HAP-1 (cell line): Measurements from ENCODE around the gene MBNL2.

Experiments used
- DNase-seq, 2 experiments: peaks; one replicate each; pipeline ENCODE4 v3.0.0-alpha.2; 2016 to 2020; ENCODE audit warnings: low spot score in 2 of 2
- H3K27me3 ChIP-seq: fragments of 250-450 bp; sonication (Bioruptor Pico); 2 replicates; pipeline ENCODE4 v1.5.1; 2020; ENCODE audit warnings: low read depth, mild to moderate bottlenecking, moderate library complexity
- H3K36me3 ChIP-seq: fragments of 250-450 bp; sonication (Bioruptor Pico); replicated peaks from 2 replicates; pipeline ENCODE4 v1.5.1; 2020; ENCODE audit warnings: mild to moderate bottlenecking
- H3K4me1 ChIP-seq: fragments of 250-450 bp; sonication (Bioruptor Pico); 2 replicates; pipeline ENCODE4 v1.5.1; 2020; ENCODE audit warnings: mild to moderate bottlenecking
- H3K4me3 ChIP-seq: fragments of 250-450 bp; sonication (Bioruptor Pico); 2 replicates; pipeline ENCODE4 v1.5.1; 2020; ENCODE audit warnings: mild to moderate bottlenecking, moderate library complexity
- H3K9me3 ChIP-seq: fragments of 250-450 bp; sonication (Bioruptor Pico); 2 replicates; pipeline ENCODE4 v1.5.1; 2020; ENCODE audit warnings: mild to moderate bottlenecking, moderate library complexity
- in situ Hi-C: fragments of 300-500 bp; cut with MboI; formaldehyde crosslinking; loops from 3 replicates; pipeline ENCODE4 v1.14.3; 2020; ENCODE audit warnings: low sequenced_read_pairs, inconsistent platforms, mixed read lengths

Gene MBNL2

DNA sequence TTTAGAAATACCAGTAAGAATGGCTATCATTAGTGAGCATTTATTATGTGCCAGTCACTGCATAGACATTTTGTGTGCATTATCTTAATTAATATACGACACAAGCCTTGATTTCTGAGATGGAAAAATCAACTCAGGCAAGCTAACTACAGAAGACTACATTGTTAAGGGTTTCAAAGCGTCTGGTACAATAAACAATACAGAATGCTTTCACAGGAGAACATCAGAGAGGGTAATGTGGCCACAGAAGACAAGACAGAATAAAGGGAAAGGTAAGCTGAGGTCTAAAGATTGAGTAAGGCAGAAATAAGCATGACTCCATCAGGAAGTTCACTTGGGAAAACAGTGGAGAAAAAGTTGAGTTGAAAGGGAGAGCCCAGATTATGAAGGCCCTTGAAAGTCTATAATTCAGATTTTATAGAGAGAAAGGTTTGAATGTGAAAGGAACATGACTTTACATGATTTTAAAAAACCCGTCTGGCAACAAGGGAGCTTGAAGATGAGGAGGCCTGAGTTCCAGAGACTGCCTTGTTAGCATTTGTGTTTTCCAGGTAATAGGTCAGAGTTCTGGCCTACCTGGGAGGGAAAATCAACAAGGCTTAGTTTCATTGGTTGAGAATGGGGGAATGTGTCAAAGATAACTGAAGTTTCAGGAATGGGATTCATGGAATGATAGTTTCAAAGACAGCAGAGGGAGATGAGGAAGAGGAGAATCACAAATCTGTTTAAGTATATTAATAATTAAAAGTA, 1.8 kb upstream of the MBNL2 start:
- no peak for DNase-seq
- Histone ChIP-seq H3K36me3 (no peaks in the 10 kb centered on the region), H3K27me3 (no peaks in the 10 kb centered on the region), H3K4me3 (no peak overlapping the region), H3K9me3 (no peaks in the 10 kb centered on the region), H3K4me1 (peaks cover 18% of the 10 kb centered on the region)
- in situ Hi-C loops: no loop called here

DNA sequence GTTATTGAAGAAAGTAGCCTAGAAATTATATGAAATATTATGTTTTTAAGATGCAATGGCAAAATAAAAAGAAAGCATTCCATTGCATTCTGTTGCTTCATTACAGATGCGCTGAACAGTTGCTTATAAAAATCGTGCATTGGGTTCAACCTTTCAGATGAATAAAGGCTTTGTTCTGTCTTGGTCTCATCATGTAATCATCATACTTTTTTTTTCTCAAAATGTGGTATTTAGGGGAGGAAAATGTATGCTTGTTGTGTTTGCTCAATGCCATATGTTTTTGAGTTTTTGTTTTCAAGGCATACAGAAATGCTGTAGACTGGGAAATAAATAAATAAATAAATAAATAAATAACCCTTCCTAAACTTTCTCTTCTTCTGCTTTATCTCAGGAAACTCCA, 1.1 kb upstream of the MBNL2 start:
- no peaks in the 10 kb centered on the region for H3K27me3 ChIP-seq

DNA sequence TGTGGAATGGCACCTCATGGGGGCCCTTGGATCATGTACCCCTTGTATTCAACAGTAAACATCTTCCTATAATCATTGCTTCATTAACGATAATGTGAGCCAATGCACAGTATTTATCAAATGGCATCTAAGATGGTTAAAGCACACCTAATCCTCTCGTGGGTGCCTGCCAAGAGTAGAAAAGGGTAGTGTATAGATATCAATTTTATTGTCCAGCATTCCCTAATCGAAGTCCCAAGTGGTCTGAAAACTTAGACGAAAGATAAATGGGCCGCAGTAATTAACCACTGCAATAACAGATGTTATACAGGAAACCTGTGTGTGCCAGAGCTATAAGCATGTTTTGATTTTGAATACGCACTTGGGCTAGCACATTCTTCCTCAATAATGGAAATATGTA, 667 bp upstream of the MBNL2 start:
- H3K4me3 ChIP-seq: no peak overlapping the region
- in situ Hi-C loops: no loop called here
- no peaks in the 10 kb centered on the region for H3K27me3 ChIP-seq
- no peaks in the 10 kb centered on the region for H3K9me3 ChIP-seq
- DNase-seq: no peak
- H3K36me3 ChIP-seq: no peaks in the 10 kb centered on the region
- H3K4me1 ChIP-seq: peaks cover 30% of the 10 kb centered on the region

More for the DNA sequence above, 1.1 kb upstream of the MBNL2 start:
- H3K4me1 ChIP-seq: peaks cover 25% of the 10 kb centered on the region
- DNase-seq: no peak
- in situ Hi-C loops: no loop called here
- no peak overlapping the region for H3K4me3 ChIP-seq
- no peaks in the 10 kb centered on the region for H3K36me3 ChIP-seq
- H3K9me3 ChIP-seq: no peaks in the 10 kb centered on the region

DNA sequence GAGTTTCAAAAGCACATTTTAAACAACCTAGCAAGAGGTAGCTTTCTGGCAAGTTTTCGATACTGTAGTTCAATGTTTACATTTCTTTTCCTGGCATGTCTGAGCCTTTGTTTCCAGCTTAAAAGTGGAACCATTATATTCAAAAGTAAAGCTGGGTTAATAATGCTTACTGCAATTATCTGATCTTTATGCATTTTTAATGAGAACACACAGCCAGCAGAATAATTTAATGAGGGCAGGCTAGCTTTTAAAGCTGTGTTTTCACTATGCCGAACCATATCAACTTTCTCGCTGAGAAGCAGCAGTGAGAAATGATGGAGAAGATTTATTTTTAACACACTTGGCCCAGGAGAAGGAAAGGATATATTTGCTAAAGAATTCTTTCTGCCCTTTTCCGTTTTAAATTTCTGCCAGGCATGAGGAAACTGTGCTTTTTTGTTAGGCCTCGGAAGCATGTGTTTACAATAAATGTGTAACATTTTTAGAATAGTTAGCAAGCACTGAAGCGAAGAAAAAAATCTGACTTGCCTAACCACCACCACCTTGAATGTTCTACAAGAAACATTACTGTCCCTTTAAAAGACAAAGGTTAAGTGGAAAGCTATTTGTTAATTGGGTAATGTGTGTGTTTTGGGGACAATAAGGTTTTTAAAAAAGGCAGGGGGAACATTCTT, 1.0 kb downstream of the MBNL2 start:
- H3K27me3 ChIP-seq: no peaks in the 10 kb centered on the region
- peaks cover 45% of the 10 kb centered on the region for H3K4me1 ChIP-seq
- no peak for DNase-seq
- no peaks in the 10 kb centered on the region for H3K9me3 ChIP-seq
- peak overlapping the region; percentile 41 for H3K4me3 ChIP-seq
- in situ Hi-C loops: no loop called here
- no peaks in the 10 kb centered on the region for H3K36me3 ChIP-seq

DNA sequence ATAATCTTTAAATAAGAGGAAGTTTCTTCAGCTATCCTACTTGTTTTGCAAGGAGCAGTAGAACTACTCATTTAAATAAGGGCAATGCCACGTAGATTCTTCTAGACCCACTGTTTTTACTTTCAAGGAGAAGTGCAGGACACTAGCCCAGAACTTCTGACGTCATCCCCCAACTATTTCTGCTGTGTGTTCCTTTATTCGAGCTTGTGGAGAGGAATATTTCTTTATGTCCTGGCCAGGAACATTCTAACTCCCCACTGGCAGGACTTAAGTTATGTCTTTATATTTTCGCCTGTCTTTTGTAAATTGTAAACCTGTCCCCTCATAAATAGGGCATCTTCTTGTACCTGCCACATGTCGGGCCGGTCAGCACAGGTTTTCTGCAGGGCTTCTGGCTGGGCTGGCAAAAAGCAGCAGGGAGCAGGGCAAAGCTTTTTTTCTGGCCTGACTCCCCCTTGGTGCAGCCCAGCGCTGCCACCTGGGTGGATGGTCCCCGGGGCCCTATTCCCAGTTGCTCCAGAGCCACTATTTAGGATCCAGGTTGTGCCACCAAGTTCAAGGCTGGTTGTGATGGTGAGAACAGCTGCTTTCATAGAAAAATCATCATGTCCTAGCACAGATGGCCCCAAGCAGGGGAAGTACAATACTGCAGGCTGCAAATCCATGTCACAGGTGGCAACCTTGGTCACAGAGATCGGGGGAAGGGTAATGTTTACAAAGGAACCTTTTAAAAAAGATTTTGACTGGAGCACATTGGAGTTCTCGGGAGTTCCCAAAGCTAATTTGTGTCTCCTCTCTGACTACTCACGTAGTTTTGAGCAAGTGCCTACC, 1.8 kb downstream of the MBNL2 start:
- peak overlapping the region; percentile 41 for H3K4me3 ChIP-seq
- H3K4me1 ChIP-seq: peaks cover 45% of the 10 kb centered on the region
- in situ Hi-C loops: no loop called here
- H3K9me3 ChIP-seq: no peaks in the 10 kb centered on the region
- no peaks in the 10 kb centered on the region for H3K27me3 ChIP-seq
- H3K36me3 ChIP-seq: no peaks in the 10 kb centered on the region
- peak; percentile 61 to 63 for DNase-seq

- H3K27me3 ChIP-seq: no peaks in the 10 kb centered on the region
- peak; percentile 72 to 74 for DNase-seq
- no peaks in the 10 kb centered on the region for H3K36me3 ChIP-seq
- in situ Hi-C loops: no loop called here
- H3K9me3 ChIP-seq: no peaks in the 10 kb centered on the region
- H3K4me3 ChIP-seq: peak overlapping the region; percentile 41
- H3K4me1 ChIP-seq: peaks cover 47% of the 10 kb centered on the region
Observed at GRCh38 chr13:97224544-97225300, 2.6 kb downstream of the MBNL2 start.

GRCh38 chr13:97225533-97225932, 3.4 kb downstream of the MBNL2 start:
- Histone ChIP-seq H3K4me1 (peaks cover 50% of the 10 kb centered on the region), H3K4me3 (no peak overlapping the region), H3K36me3 (no peaks in the 10 kb centered on the region), H3K9me3 (no peaks in the 10 kb centered on the region), H3K27me3 (no peaks in the 10 kb centered on the region)
- DNase-seq: no peak
- in situ Hi-C loops: no loop called here

GRCh38 chr13:97226013-97226412, 3.9 kb downstream of the MBNL2 start:
- no peak overlapping the region for H3K4me3 ChIP-seq
- no peaks in the 10 kb centered on the region; the same call in 1 of the 2 replicates for H3K36me3 ChIP-seq
- in situ Hi-C loops: no loop called here
- H3K4me1 ChIP-seq: peaks cover 50% of the 10 kb centered on the region
- H3K27me3 ChIP-seq: no peaks in the 10 kb centered on the region
- H3K9me3 ChIP-seq: no peaks in the 10 kb centered on the region
- no peak for DNase-seq

GRCh38 chr13:97226788-97227627, 4.9 kb downstream of the MBNL2 start:
- no peaks in the 10 kb centered on the region for H3K9me3 ChIP-seq
- DNase-seq: peak; percentile 64 to 77
- in situ Hi-C loops: no loop called here
- no peaks in the 10 kb centered on the region; the same call in 1 of the 2 replicates for H3K36me3 ChIP-seq
- H3K27me3 ChIP-seq: no peaks in the 10 kb centered on the region
- H3K4me3 ChIP-seq: no peak overlapping the region
- H3K4me1 ChIP-seq: peaks cover 45% of the 10 kb centered on the region

- Histone ChIP-seq H3K36me3 (no peaks in the 10 kb centered on the region; the same call in 1 of the 2 replicates), H3K4me1 (peaks cover 44% of the 10 kb centered on the region), H3K4me3 (no peak overlapping the region), H3K27me3 (no peaks in the 10 kb centered on the region), H3K9me3 (no peaks in the 10 kb centered on the region)
- in situ Hi-C loops: no loop called here
- no peak for DNase-seq
Observed at GRCh38 chr13:97228850-97229521, 6.9 kb downstream of the MBNL2 start.

GRCh38 chr13:97229699-97230098, 7.6 kb downstream of the MBNL2 start:
- in situ Hi-C loops: no loop called here
- no peak for DNase-seq
- no peaks in the 10 kb centered on the region for H3K27me3 ChIP-seq
- H3K36me3 ChIP-seq: no peaks in the 10 kb centered on the region; the same call in 1 of the 2 replicates
- H3K4me1 ChIP-seq: peaks cover 37% of the 10 kb centered on the region
- no peak overlapping the region for H3K4me3 ChIP-seq
- H3K9me3 ChIP-seq: no peaks in the 10 kb centered on the region

- in situ Hi-C loops: no loop called here
- Histone ChIP-seq H3K9me3 (no peaks in the 10 kb centered on the region), H3K27me3 (no peaks in the 10 kb centered on the region), H3K4me3 (no peak overlapping the region), H3K36me3 (no peaks in the 10 kb centered on the region; the same call in 1 of the 2 replicates), H3K4me1 (peaks cover 22% of the 10 kb centered on the region)
- DNase-seq: no peak
Observed at GRCh38 chr13:97231118-97231828, 9.1 kb downstream of the MBNL2 start.
